Activated CD4-positive, alpha-beta T cell treated with anti-CD3 and anti-CD28 coated beads, Interleukin-2, amount 10 ng/mL, durations not matched to agents 7 days and 5 days (primary cell): ENCODE measurements around the gene CLSTN2. TPM values are rescaled to one million over a fixed set of nuclear protein-coding genes. Genes with fewer than 3 reads are reported as not detected.

Source experiments
- CTCF ChIA-PET: fragments of 350-600 bp; sonication (Branson Sonifier 250); formaldehyde crosslinking; loops from one replicate; lab custom pipeline; 2021; ENCODE audit warnings: antibody characterized with exemption; lab: Charles Lee
- POLR2A ChIA-PET: fragments of 350-600 bp; sonication (Branson Sonifier 250); formaldehyde crosslinking; loops from one replicate; lab custom pipeline; 2021; ENCODE audit warnings: antibody characterized with exemption; lab: Charles Lee
- DNase-seq: peaks from one replicate; pipeline ENCODE4 v3.0.0-alpha.2; 2020
- H3K27ac Mint-ChIP-seq: one replicate; pipeline ENCODE4 v1.8.0; 2021; ENCODE audit warnings: mild to moderate bottlenecking, moderate library complexity, mixed read lengths
- H3K27me3 Mint-ChIP-seq: one replicate; pipeline ENCODE4 v1.8.0; 2021; ENCODE audit warnings: mixed read lengths
- H3K36me3 Mint-ChIP-seq: one replicate; pipeline ENCODE4 v1.8.0; 2021; ENCODE audit warnings: low read depth, mixed read lengths
- H3K4me1 Mint-ChIP-seq: one replicate; pipeline ENCODE4 v1.8.0; 2021; ENCODE audit warnings: mixed read lengths
- H3K4me3 Mint-ChIP-seq: one replicate; pipeline ENCODE4 v1.8.0; 2021; ENCODE audit warnings: mild to moderate bottlenecking, moderate library complexity, mixed read lengths
- H3K9me3 Mint-ChIP-seq: one replicate; pipeline ENCODE4 v1.8.0; 2021; ENCODE audit warnings: mixed read lengths
- total RNA-seq, 2 experiments: library from RNA; stranded (reverse); gene quantifications; one replicate each; pipeline ENCODE4 v1.2.3, GENCODE V29; 2021

The CLSTN2 gene
- total RNA-seq, 2 experiments from 2014 or later: not detected

DNA sequence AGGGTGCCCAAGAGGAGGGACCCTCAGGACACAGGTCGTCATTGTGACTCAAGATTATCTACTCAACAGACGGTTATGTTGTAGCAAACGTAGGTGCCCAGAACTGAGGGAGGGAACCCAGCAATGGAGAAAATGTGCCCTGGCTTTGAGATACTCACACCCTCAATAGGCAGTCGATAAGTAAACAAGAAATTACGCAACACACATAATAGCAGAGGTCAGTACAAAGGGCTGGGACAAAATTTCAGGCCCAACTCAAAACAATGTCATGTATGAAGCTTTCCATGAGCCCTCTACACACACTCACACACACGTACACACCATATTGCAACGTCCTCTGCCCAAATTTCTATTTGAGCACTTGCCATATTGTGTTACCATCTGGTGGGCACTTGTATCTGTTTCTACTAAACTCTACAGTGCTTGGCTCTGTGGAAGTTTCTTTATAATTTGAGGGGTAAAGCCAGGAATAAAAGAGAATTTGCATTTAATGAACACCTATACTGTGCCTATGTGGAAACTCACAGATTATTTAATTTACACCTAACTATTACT, 628.3 kb downstream of the CLSTN2 start:
- POLR2A ChIA-PET: no interaction called here
- H3K9me3 Mint-ChIP-seq: no peaks in the 10 kb centered on the region
- no peak overlapping the region for H3K27ac Mint-ChIP-seq
- CTCF ChIA-PET: no interaction called here
- no peaks in the 10 kb centered on the region for H3K36me3 Mint-ChIP-seq
- H3K4me3 Mint-ChIP-seq: no peak overlapping the region
- no peaks in the 10 kb centered on the region for H3K4me1 Mint-ChIP-seq
- H3K27me3 Mint-ChIP-seq: peaks cover 2% of the 10 kb centered on the region
- no peak for DNase-seq

DNA sequence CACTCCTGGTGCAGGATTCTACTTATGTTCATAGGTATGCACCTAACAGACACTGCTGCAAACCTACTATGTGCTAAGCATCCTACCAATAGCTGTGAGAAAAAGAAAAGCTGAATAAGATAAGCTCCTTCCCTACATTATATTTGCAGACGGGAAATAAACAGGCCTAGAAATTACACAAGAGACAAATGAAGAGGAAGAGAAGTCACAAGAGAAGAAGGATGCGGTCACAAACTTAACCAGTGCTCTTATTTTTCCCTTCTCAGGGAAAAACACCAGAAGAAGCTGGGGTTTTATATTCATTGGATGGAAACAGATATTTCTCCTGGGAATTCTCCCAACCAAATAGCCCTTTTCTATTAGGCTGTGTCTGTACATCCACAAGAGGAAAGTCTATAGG, 633.1 kb downstream of the CLSTN2 start:
- no peaks in the 10 kb centered on the region for H3K27me3 Mint-ChIP-seq
- no peaks in the 10 kb centered on the region for H3K9me3 Mint-ChIP-seq
- ChIA-PET POLR2A (no interaction called here), CTCF (interaction anchor here (0.8 kb wide), 1 partner anchor 11 kb away, joined by 4 read pairs; no protein-coding TSS in a partner anchor)
- H3K36me3 Mint-ChIP-seq: no peaks in the 10 kb centered on the region
- no peak for DNase-seq
- no peak overlapping the region for H3K4me3 Mint-ChIP-seq
- no peak overlapping the region for H3K27ac Mint-ChIP-seq
- H3K4me1 Mint-ChIP-seq: no peaks in the 10 kb centered on the region

- Mint-ChIP-seq H3K27me3 (no peaks in the 10 kb centered on the region), H3K36me3 (no peaks in the 10 kb centered on the region), H3K9me3 (no peaks in the 10 kb centered on the region), H3K27ac (no peak overlapping the region), H3K4me1 (no peaks in the 10 kb centered on the region), H3K4me3 (no peak overlapping the region)
- no peak for DNase-seq
- ChIA-PET POLR2A (no interaction called here), CTCF (interaction anchor here (0.7 to 0.8 kb wide), 2 partner anchors 12 to 22 kb away, joined by 3 to 4 read pairs; no protein-coding TSS in a partner anchor)
Measured at GRCh38 chr3:140568842-140569520, 634.0 kb downstream of the CLSTN2 start.

DNA sequence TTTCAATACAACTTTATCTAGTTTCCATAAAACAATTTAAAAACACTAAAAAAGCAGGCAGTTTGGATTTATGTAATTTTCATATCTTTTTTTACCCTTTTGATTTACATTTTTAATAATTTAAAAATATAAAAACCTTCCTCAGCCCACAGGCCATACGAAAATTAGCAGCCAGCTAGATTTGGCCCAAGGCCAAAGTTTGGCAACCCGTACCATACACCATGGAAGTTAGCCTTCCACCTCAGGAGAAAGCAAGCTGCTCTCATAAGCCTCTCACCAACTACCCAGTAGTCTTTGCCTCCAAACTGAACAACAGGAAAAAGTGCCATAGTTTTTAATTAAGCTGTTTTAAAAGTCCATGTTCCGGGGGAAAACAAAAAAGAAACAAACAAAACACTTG, 635.6 kb downstream of the CLSTN2 start:
- Mint-ChIP-seq H3K27ac (no peak overlapping the region), H3K9me3 (no peaks in the 10 kb centered on the region), H3K27me3 (no peaks in the 10 kb centered on the region), H3K4me1 (no peaks in the 10 kb centered on the region), H3K36me3 (no peaks in the 10 kb centered on the region), H3K4me3 (no peak overlapping the region)
- DNase-seq: no peak
- ChIA-PET POLR2A (no interaction called here), CTCF (no interaction called here)

- Mint-ChIP-seq H3K4me3 (no peak overlapping the region), H3K36me3 (no peaks in the 10 kb centered on the region), H3K27me3 (no peaks in the 10 kb centered on the region), H3K9me3 (no peaks in the 10 kb centered on the region), H3K27ac (no peak overlapping the region), H3K4me1 (no peaks in the 10 kb centered on the region)
- ChIA-PET POLR2A (no interaction called here), CTCF (no interaction called here)
- DNase-seq: no peak
Measured at GRCh38 chr3:140571836-140572235, 636.9 kb downstream of the CLSTN2 start.

GRCh38 chr3:140572334-140572733, 637.3 kb downstream of the CLSTN2 start:
- Mint-ChIP-seq H3K27ac (no peak overlapping the region), H3K4me1 (no peaks in the 10 kb centered on the region), H3K27me3 (no peaks in the 10 kb centered on the region), H3K4me3 (no peak overlapping the region), H3K36me3 (no peaks in the 10 kb centered on the region), H3K9me3 (no peaks in the 10 kb centered on the region)
- CTCF ChIA-PET: no interaction called here
- POLR2A ChIA-PET: no interaction called here
- DNase-seq: no peak

DNA sequence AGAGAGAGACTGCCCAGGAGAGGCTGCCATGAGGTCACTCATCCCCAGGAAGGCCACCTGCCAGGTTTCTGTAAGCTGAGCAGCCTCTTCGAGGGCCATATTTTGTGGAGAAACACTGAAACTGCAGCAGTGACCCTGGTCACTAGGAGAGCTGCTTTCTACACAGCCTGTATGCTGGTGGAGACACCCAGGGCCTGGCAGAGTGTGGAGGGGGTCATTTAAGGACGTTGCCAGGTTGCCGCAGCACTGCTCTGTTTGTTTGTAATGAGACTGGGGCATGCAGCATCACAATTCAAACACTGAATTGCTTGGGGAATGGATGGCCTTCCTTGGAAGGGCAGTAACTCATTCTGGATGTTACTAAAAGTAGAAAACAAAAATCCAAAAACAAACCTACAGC, 638.0 kb downstream of the CLSTN2 start:
- no peak overlapping the region for H3K27ac Mint-ChIP-seq
- no peak for DNase-seq
- no peaks in the 10 kb centered on the region for H3K36me3 Mint-ChIP-seq
- no peaks in the 10 kb centered on the region for H3K4me1 Mint-ChIP-seq
- ChIA-PET POLR2A (no interaction called here), CTCF (no interaction called here)
- H3K27me3 Mint-ChIP-seq: no peaks in the 10 kb centered on the region
- H3K4me3 Mint-ChIP-seq: no peak overlapping the region
- no peaks in the 10 kb centered on the region for H3K9me3 Mint-ChIP-seq

DNA sequence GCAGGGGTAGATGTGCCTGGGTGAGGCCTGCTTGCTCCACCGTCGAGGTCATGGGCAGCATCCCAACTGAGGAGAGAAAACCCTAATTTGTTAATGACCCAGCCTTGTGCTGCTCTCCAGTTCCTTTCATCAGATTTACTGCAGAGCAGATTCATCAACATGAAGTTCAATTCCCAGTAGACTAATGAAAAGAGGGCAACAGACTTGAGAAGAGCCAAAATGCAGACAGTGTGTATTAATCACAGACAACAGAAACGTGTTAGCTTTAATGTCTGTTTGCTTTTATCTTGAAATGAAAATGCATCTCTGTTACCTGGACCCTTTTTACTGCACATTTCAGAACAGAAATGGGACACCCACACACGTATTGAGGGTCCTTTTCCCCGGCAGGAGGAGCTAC, 639.4 kb downstream of the CLSTN2 start:
- ChIA-PET POLR2A (no interaction called here), CTCF (no interaction called here)
- no peak for DNase-seq
- Mint-ChIP-seq H3K27me3 (no peaks in the 10 kb centered on the region), H3K4me3 (no peak overlapping the region), H3K36me3 (no peaks in the 10 kb centered on the region), H3K4me1 (no peaks in the 10 kb centered on the region), H3K27ac (no peak overlapping the region), H3K9me3 (no peaks in the 10 kb centered on the region)

- no peaks in the 10 kb centered on the region for H3K4me1 Mint-ChIP-seq
- no peak for DNase-seq
- H3K4me3 Mint-ChIP-seq: no peak overlapping the region
- no peaks in the 10 kb centered on the region for H3K9me3 Mint-ChIP-seq
- no peaks in the 10 kb centered on the region for H3K36me3 Mint-ChIP-seq
- ChIA-PET POLR2A (no interaction called here), CTCF (interaction anchor here (0.7 kb wide), 1 partner anchor 36 kb away, joined by 3 read pairs; no protein-coding TSS in a partner anchor)
- no peaks in the 10 kb centered on the region for H3K27me3 Mint-ChIP-seq
- no peak overlapping the region for H3K27ac Mint-ChIP-seq
Measured at GRCh38 chr3:140576449-140576848, 641.5 kb downstream of the CLSTN2 start.

- Mint-ChIP-seq H3K9me3 (no peaks in the 10 kb centered on the region), H3K36me3 (no peaks in the 10 kb centered on the region), H3K4me3 (no peak overlapping the region), H3K27me3 (no peaks in the 10 kb centered on the region), H3K27ac (no peak overlapping the region), H3K4me1 (no peaks in the 10 kb centered on the region)
- ChIA-PET POLR2A (no interaction called here), CTCF (no interaction called here)
- DNase-seq: no peak
Measured at GRCh38 chr3:140577911-140578310, 642.9 kb downstream of the CLSTN2 start.

- H3K9me3 Mint-ChIP-seq: no peaks in the 10 kb centered on the region
Measured at GRCh38 chr3:140579260-140579659, 644.3 kb downstream of the CLSTN2 start.

DNA sequence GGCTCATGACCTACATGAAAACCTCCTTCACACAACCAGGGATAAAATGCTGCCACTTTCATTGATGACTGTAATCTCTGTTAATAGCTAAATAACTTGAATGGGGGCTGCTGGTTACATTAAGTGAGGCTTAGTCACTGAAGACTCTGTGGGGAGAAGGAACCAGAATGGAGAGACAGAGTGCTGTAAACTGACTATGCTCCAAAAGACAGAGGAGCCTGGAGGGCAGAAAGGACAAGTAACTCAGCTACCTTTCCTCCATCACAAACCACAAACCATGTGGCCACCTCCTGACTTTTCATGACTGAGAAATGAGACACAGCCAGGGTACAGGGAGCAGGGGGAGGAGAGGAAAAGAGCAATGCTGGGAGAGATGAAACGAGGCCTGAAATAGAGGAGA, 645.8 kb downstream of the CLSTN2 start:
- H3K27me3 Mint-ChIP-seq: no peaks in the 10 kb centered on the region
- ChIA-PET POLR2A (no interaction called here), CTCF (no interaction called here)
- H3K36me3 Mint-ChIP-seq: no peaks in the 10 kb centered on the region
- DNase-seq: no peak
- H3K4me1 Mint-ChIP-seq: no peaks in the 10 kb centered on the region
- no peaks in the 10 kb centered on the region for H3K9me3 Mint-ChIP-seq
- H3K27ac Mint-ChIP-seq: no peak overlapping the region
- H3K4me3 Mint-ChIP-seq: no peak overlapping the region

More at GRCh38 chr3:140579260-140579659, 644.3 kb downstream of the CLSTN2 start:
- H3K36me3 Mint-ChIP-seq: no peaks in the 10 kb centered on the region
- ChIA-PET CTCF (no interaction called here), POLR2A (no interaction called here)
- no peak for DNase-seq
- no peak overlapping the region for H3K4me3 Mint-ChIP-seq
- H3K4me1 Mint-ChIP-seq: no peaks in the 10 kb centered on the region
- H3K27ac Mint-ChIP-seq: no peak overlapping the region
- H3K27me3 Mint-ChIP-seq: no peaks in the 10 kb centered on the region

DNA sequence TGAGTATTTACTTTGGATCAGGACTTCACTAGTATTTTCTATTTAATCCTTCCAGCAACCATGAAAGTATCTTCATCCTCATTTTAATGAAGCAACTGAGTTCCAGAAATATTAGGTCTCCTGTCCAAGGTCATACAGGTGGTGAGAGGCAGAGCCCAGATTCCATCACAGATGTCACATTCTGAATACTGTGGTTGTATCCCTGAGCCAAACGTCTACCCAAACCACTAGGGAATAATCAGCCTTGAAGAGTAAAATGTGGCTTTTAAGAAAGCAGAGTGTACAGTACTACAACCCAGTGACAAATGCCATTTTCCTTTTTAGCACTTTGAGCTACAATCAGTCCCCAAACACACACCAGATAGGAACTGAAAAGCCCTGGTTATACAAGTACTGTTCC, 649.6 kb downstream of the CLSTN2 start:
- H3K27me3 Mint-ChIP-seq: peaks cover 3% of the 10 kb centered on the region
- no peaks in the 10 kb centered on the region for H3K4me1 Mint-ChIP-seq
- no peak for DNase-seq
- ChIA-PET POLR2A (no interaction called here), CTCF (no interaction called here)
- H3K36me3 Mint-ChIP-seq: no peaks in the 10 kb centered on the region
- H3K9me3 Mint-ChIP-seq: no peaks in the 10 kb centered on the region
- H3K27ac Mint-ChIP-seq: no peak overlapping the region
- no peak overlapping the region for H3K4me3 Mint-ChIP-seq

DNA sequence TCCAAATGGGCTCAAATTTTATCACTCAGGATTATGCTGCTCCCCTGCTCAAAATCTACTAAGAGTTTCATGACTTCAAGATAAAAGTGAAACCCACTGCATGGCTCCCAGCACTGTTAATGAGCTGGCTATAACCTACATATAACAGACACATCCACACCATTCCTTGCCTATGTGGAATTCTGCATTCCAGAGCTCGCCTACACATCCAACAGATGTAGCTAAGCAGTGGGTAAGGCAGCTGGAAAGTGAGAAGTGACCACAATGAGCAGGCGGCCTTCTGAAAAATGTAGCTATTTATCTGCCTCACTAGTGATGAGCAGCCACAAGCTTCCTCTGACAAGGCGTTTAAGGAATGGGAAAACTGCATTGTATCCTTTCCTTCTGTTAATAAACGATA, 650.8 kb downstream of the CLSTN2 start:
- ChIA-PET POLR2A (no interaction called here), CTCF (no interaction called here)
- Mint-ChIP-seq H3K36me3 (no peaks in the 10 kb centered on the region), H3K4me1 (no peaks in the 10 kb centered on the region), H3K4me3 (no peak overlapping the region), H3K27me3 (peaks cover 3% of the 10 kb centered on the region), H3K9me3 (no peaks in the 10 kb centered on the region), H3K27ac (no peak overlapping the region)
- no peak for DNase-seq
